Activated T-cell treated with anti-CD3 and anti-CD28 coated beads, Interleukin-2, amount 50 U/mL, for 48 hours (primary cell): ENCODE results near the gene NLK.
"Not testable (repeated sequence)": the region's sequence is repeated elsewhere in the genome, so short reads cannot be mapped to it uniquely, and the experiment has no call there.

Source experiments
- DNase-seq, 2 experiments: peaks; one replicate each; pipeline ENCODE4 v3.0.0-alpha.2; 2020

The NLK gene

DNA sequence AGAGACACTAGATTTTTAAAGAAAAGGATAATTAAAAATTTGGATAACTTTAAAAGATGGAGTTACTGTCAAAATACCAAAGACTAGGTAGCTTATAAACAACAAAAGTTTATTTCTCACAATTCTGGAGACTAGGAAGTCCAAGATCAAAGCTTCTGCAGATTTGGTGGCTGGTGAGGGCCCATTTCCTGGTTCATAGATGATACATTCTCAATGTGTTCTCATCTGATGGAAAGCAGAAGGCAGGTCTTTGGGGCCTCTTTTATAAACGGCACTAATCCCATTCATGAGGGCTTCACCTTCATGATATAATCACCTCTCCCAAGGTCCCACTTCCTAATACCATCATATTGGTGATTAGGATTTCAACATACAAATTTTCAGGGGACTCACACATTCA, 33.7 kb downstream of the NLK start:
- no peak for DNase-seq

DNA sequence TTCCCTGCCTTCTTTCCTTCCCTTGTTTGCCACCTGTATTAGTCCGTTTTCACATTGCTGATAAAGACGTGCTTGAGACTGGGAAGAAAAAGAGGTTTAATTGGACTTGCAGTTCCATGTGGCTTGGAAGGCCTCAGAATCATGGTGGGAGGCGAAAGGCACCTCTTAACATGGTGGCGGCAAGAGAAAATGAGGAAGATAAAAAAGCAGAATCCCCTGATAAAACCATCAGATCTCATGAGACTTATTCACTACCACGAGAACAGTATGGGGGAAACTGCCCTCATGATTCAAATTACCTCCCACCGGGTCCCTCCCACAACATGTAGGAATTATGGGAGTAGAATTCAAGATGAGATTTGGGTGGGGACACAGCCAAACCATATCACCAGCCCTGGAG, 34.7 kb downstream of the NLK start:
- not testable (repeated sequence) for DNase-seq

DNA sequence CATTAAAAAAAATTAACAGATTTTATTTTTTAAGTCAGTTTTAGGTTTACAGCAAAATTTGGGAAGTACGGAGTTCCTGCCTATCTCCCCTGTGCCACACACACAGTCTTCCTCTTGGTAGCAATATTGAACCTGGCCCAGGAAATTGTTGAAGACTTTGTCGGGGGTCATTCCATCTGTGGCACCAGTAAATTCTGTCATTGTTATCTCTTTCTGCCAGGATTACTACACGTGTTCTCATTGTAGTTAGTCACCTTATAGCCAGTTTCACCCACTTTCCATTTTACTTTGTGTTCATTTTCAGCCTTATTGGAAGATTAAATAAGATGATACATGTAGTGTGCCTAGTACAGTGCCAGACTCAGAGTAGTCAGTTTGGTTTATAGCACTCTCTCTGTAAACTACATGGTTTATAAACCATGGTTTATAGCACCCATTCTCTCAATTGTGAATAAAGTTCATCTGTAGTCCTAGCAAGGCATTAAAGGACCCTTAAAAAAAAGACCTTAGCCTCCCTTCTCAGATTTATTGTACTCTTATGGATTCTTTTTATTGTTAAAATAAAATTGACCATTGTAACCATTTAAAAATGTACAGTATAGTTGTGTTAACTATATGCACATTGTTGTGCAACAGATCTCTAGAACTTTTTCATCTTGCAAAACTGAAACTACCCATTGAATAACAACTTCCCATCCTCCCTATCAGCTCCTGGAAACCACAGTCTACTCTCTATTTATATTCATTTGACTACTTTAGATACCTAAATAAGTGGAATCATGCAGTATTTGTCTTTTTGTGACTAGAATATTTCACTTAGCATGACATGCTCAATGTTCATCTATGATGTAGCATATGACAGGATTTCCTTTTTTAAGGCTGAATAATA, 36.1 kb downstream of the NLK start:
- no peak for DNase-seq

DNA sequence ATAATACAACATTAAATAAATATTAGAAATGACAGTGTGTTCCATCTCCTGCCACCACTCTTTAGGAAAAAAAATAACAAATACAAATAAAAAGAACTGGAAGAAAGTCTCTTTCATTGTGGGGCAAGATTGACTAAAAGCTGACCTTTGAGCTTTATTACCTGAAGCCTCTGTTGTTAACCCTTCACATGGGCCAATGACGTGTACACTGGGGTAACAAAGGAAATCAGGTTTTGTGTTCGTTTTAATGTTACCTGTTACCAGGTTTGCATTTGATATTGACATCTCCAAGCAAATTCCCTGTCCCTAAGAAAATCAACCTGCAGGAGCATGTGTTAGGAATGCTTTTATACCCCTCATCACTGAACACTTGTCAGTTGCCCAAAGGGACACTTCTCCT, 39.0 kb downstream of the NLK start:
- DNase-seq: no peak

DNA sequence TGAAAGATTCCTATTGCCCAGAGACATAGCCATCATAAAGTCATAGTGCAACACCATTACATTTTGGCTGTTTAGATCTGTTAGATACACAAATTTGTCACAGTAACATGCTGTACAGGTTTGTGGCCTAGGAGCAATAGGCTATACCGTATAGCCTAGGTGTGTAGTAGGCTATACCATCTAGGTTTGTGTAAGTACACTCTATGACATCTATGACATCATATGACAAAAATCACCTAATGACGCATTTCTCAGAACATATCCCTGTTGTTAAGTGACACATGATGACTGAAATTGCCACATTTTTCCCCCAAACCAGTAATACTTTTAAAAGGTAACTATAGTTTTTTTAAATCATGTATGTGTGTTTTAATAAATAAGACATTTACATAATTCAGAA, 43.3 kb downstream of the NLK start:
- DNase-seq: no peak

DNA sequence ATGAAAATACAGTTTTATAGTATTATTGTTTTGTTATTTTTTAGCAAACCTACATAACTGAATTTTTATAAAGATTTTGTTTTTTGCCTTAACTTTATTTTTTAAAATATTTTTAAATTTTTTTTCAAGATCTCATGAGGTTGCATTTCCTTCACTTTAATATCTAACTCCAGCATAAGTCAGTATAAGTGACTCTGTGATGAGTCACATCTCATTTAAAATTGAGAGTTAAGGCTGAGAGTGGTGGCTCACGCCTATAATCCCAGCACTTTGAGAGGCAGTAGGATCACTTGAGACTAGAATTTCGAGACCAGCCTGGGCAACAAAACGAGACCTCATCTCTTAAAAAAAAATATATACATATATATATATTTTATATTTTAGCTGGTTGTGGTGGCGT, 44.0 kb downstream of the NLK start:
- no peak for DNase-seq

DNA sequence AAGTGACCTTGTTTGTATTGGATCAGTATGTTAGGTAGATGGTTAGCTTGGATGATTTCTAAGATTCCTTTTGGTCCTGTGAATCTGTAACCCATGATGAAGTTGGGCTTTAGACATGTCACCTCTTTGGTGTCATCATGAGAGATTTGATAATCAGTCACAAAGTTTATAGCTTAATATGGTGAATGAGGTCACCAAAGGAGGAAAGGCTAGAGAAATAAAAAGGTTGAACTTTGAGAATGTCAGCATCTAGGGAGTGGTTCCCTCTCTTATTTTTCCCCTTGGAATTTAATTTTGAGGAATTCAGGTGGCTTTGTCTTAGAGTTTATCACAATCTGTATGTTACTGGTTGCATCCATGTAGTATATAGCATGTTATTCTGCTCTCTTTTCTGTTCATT, 45.3 kb downstream of the NLK start:
- DNase-seq: no peak

DNA sequence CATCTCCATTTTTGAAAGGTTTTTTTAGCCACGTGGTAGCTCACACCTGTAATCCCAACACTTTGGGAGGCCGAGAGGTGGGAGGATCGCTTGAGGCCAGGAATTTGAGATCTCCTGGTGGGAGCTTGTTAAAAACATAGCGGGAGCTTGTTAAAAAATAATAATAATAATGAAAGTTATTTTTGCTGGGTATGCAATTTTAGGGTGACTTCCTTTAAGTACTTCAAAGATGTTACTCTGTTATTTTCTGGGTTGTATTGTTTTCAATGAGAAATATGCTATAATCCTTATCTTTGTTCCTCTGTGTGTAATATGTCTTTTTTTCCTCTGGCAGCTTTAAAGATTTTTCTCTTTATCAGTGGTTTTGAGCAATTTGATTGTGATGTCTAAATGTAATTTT, 48.1 kb downstream of the NLK start:
- DNase-seq: no peak

DNA sequence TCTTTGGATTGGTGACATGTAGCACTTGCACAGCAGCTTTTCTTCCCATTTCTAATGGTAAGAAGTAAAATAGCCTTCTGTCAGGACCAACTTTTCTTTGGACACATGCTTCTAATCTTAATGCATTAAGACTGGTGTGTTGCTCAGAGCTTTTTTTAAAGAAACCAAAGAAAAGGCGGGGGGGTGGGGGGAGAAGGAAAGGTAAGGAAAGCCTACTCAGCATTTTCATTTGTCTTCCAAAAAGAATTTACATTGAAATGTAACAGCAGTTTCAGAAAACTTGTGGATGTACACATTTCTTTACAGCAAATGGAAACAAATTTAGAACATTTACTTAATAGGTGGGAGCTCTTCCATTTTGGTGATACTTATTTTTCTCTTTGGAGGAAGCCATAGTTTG, 49.6 kb downstream of the NLK start:
- no peak for DNase-seq

DNA sequence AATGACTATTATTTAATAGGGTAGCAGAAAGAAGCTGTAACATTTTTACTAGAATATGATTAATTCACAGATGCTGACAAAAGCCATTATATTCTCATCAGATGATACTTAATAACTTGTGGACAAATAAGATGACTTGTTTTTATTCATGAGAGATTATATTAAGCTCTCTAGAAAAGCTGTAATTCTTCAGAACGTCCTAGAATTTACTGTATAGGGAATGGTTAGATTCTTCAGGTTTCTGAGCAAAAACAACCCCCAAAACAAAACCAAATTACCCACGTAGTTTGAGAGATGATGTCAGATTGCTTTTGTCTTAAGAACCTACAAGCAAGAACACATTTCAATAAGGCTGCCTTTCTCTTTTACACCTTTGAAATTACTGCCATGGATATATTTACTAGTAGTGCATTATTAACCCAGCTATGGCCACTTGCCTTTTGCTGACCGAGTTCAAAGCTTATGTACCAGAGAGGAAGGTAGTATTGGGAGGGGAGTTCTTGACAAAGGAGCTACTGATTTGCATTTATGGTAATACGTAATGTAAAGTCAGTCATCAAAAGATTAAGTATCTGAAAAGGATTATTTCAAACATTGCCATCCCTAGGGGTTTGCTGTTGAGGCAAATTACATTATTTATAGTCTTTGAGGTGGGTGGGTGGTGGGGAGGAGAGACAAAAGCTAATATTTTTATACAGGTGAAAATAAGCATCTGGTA, 51.7 kb downstream of the NLK start:
- DNase-seq: no peak

DNA sequence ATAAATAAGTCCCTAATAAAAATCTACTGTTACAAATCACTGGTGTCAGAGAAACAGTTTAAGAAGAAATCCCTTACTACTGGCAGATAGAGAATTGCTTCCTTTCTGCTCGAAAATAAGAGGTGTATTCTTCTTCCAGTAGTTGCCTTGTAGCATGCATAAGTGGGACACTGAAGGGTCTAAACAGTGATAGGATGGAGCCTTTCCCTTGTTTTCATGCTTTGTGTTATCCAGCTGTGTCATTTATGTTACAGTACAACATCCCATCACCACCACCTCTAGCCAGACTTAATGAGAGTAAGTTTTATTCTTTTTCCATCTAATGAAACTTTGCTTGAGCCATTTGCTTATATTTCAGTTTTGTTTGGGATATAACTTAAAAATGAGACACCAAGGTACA, 54.3 kb downstream of the NLK start:
- DNase-seq: no peak

DNA sequence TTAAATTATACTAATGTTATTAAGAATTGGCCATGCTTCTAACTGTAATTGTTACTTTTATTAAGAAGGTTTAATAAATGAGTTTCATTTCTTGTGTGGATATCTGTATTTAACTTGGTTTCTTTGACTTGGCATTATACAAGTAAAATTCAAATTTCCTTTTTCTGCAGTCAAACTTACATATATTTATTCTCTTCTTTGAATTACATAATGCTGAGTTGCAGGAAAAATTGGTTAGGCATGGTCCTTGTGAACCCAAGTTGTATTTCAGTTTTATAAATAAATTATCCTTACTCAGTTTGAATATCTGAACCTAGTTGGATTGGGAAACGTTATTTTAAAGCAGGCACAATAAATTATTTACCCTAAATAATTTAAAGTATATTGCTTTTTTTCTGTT, 54.8 kb downstream of the NLK start:
- DNase-seq: no peak

DNA sequence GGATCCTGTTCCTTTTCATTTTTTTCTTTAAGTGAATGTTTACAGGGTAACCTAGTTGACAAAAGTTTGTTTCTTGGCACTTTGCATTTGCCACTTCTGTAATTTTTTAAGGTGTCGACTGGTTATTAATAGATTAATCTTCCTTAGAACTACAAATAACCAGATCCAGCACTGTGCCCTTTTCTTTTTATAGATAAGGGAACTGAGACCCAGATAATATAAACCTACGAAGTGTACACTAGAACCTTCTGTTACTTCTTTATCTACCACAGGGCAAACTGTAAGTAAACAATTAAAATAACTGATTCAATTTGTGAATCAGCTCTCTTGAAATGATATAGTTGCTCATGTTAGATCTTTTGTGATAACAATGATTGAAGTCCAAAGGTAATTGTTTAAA, 55.4 kb downstream of the NLK start:
- DNase-seq: no peak

DNA sequence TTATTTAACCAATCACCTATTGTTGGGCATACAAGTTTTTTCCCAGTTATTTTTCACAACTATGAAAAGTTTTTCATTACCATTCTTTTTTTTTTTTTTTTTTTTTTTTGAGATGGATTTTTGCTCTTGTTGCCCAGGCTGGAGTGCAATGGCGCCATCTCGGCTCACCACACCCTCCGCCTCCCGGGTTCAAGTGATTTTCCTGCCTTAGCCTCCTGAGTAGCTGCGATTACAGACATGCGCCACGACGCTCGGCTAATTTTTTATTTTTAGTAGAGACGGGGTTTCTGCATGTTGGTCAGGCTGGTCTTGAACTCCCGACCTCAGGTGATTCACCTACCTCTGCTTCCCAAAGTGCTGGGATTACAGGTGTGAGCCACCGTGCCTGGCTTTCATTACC, 56.1 kb downstream of the NLK start:
- DNase-seq: not testable (repeated sequence)

DNA sequence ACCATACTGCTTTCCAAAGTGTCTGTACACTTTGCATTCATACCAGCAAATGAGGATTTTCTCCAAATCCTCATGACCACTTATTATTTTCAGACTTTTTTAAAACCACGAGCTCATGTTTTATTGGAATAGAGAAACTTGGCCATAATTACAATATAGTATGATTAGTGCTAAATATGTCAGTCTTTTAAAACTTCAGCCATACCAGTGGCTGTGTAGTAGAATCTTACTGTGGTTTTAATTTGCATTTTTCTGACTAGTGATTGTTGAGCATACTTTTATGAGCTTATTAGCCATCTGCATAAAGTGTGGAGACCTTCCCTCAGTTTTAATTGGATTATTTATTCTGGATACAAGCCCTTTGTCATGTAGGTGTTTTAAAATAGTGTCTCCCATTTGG, 57.8 kb downstream of the NLK start:
- DNase-seq: no peak

DNA sequence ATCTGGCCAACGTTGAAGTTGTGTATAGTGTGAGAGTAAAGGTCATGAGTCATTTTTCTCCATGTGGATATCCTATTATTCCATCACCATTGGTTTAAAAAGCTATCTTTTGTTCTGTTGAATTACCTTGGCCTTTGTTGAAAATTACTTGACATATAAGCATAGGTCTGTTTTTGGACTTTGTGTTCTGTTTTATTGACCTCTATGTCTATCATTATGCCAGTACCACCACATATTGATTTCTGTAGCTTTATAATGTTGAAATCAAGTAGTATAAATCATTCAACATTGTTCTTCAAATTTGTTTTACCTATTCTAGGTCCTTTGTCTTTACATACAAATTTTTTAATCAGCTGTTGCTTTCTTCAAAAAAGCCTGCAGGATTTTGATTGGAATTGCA, 58.5 kb downstream of the NLK start:
- no peak for DNase-seq

DNA sequence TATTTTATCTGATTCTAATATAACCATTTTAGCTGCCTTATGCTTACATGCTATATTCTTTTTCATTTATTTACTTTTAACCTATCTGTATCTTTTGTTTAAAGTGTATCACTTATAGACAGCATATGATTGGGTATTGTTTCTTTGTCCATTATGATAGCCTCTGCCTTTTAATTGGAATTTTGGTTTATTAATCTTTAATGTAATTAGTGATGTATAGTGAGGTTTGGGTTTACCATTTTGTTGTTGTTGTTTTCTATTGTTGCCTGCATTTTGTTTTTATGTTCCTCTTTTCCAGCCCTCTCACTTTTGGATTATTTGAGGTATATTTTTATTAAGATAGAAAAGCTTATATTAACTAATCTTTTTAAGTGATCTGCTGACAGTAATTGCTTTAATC, 59.4 kb downstream of the NLK start:
- no peak for DNase-seq

DNA sequence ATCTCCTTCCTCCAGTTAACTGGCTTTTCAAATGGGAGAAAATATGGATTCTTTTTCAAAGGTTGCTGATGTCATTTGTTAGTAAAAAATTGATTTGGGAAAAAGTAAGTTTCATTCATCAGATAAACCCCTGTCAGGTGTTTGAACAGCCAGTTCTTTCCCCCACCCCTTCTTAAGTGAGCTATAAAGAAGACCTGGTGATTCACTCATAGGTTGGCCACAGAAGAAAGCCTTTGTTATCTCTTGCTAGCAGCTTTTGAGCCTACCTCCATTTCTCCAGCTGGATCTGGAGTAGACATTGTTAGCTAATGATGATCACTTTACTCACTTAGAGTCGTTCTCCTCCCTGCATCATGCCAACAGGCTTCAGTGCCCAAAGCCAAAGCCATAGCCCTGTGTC, 63.0 kb downstream of the NLK start:
- DNase-seq: no peak

DNA sequence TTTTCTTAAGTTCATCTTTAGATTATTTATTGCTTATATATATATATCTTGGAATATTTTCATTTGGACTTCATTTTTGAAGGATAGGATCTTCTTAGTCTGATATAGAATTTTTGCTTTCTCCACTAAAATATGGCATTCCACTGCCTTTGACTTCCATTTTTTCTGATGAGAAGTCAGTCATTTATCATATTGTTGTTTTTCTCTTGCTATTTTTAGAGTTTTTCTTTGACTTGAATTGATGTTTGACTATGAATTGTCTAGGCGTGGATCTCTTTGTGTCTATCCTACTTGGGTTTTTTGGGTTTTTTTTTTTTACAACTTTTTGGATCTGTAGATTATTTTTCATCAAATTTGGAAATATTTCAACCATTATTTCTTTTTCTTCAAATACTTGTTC, 67.7 kb downstream of the NLK start:
- DNase-seq: no peak

DNA sequence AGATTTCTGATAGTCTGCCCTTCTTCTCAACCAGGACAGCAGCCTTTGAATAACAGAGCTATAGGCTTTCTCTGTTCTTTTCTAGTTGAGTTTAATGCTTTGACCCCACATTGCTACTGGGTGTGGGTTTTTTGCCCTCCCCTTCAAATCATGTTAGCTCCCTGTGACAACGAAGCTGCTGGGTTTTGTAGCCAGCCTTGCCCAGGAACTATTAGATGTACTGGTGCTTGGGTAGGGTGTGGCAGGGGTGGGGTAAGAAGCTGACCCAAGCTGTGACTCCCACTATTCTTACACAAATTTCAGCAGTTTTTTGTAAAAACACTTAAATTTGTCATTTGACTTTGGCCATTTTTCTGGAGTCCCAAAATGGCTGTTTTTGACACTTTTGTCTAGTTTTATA, 69.7 kb downstream of the NLK start:
- no peak for DNase-seq

DNA sequence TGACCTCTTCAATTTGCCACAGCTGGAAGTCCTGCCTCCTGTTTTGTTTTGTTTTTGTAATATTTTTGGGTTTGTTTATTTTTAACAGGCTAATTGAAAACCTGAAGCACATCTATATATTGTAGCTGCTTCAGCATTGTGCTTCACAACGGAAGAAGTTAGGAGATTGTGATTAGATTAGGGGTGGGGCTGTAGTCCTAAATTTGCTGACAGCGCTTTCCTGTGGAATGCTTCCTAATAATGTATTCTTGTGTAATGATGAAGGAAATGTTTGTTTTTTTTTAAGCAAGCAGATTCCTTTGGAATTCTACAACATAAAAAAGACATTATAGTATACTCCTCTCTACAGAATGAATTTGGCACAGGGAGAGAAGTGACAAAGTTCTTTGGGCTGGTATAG, 70.1 kb downstream of the NLK start:
- DNase-seq: no peak

DNA sequence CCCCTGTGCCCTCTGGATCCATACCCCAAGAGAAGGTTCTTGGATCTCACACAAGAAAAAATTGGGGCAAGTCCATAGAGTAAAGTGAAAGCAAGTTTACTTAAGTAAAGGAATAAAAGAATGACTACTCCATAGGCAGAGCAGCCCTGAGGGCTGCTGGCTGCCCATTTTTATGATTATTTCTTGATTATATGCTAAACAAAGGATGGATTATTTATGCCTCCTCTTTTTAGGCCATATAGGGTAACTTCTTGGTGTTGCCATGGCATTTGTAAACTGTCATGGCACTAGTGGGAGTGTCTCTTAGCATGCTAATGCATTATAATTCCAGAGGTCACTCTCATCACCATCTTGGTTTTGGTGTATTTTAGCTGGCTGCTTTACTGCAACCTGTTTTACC, 70.8 kb downstream of the NLK start:
- no peak for DNase-seq

DNA sequence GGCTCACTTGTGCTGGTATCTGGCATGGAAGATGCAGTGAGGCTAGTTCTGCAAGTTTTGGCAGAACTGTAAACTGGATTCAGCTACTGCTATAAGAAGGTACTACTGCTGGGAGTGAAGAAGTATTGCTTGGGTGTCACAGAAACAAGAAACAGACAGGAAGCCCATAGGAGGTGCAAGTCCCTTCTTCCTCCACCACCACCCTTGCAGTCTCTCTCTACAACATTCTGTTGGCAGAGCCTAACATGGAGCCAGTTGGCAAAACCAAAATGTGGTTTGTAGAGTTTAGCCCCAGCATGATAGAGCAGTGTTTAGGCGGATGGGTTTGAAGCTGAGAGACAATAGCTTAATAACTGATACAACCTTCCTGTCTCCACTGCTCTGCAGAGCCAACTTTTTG, 72.6 kb downstream of the NLK start:
- DNase-seq: no peak

DNA sequence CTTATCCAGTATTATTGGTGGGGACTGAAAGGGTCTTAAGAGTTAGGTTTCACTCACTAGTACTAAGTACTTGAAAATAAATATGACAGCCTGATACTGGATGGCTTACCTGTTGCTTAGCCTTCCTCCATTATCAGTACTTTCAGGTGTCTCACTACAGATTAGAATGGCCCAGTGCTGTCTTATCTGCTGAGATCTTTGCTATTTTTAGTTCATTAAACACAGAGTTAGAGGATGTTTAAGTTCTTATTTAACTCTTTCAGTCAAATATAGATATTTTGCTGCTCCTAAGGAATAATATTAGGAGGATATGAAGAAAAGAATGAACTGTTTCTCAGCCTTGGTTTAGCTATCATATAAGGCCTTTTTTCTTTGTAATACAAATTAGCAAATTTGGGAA, 74.8 kb downstream of the NLK start:
- DNase-seq: no peak

DNA sequence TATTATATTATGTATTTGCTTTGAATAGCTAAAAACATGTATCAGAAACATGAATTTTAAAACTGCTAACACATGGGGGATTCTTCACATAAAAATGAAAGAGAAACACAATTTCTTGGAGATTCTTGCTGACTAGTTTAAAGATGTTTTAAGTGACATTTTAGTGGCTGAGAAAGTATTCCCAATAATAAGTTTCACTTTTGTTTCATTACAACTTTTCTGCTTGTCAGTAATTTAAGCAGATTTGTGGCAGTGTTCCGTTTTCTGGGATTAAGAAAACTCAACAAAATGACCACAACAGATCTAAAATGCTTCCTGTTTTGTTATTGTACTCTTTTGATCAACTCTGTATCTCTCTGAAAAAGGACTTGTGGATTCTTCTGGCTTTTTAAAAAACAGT, 75.9 kb downstream of the NLK start:
- DNase-seq: no peak
